Activated T-helper 9 cell treated with anti-CD3 and anti-CD28 coated beads, Interleukin-2, amount 50 U/mL, for 16 hours (primary cell): ENCODE results near the gene NKTR.
"Not testable (repeated sequence)": the region's sequence is repeated elsewhere in the genome, so short reads cannot be mapped to it uniquely, and the experiment has no call there.

ENCODE experiments used
- DNase-seq: peaks from one replicate; pipeline ENCODE4 v3.0.0-alpha.2; 2020; ENCODE audit warnings: low read depth

Gene NKTR

GRCh38 chr3:42597098-42597497, 3.4 kb upstream of the NKTR start:
- not testable (repeated sequence) for DNase-seq

- DNase-seq, result no peak
These were observed 631 bp downstream of the NKTR start for GRCh38 chr3:42600958-42601675.

- DNase-seq, result no peak
These were observed 1.6 kb downstream of the NKTR start for GRCh38 chr3:42601896-42602581.

- DNase-seq, result no peak
These were observed 2.5 kb downstream of the NKTR start for GRCh38 chr3:42602961-42603360.

GRCh38 chr3:42605546-42606173, 5.2 kb downstream of the NKTR start:
- no peak for DNase-seq

GRCh38 chr3:42608581-42608980, 8.1 kb downstream of the NKTR start:
- DNase-seq, result no peak

GRCh38 chr3:42610976-42611375, 10.5 kb downstream of the NKTR start:
- no peak for DNase-seq

GRCh38 chr3:42612217-42612616, 11.7 kb downstream of the NKTR start:
- no peak for DNase-seq

- no peak for DNase-seq
These were observed 12.4 kb downstream of the NKTR start for GRCh38 chr3:42612928-42613327.

- DNase-seq, result no peak
These were observed 13.0 kb downstream of the NKTR start for GRCh38 chr3:42613462-42613861.

GRCh38 chr3:42631620-42632019, 31.1 kb downstream of the NKTR start:
- no peak for DNase-seq

- DNase-seq, result no peak
These were observed 31.7 kb downstream of the NKTR start for GRCh38 chr3:42632146-42632545.

- no peak for DNase-seq
These were observed 33.1 kb downstream of the NKTR start for GRCh38 chr3:42633544-42633943.

- no peak for DNase-seq
These were observed 34.6 kb downstream of the NKTR start for GRCh38 chr3:42635111-42635510.

GRCh38 chr3:42637001-42637400, 36.5 kb downstream of the NKTR start:
- no peak for DNase-seq

- DNase-seq, result no peak
These were observed 37.9 kb downstream of the NKTR start for GRCh38 chr3:42638339-42638842.

- DNase-seq, result no peak
These were observed 38.7 kb downstream of the NKTR start for GRCh38 chr3:42639192-42639591.

- DNase-seq, result no peak
These were observed 39.6 kb downstream of the NKTR start for GRCh38 chr3:42640129-42640528.

- DNase-seq, result no peak
These were observed 40.4 kb downstream of the NKTR start for GRCh38 chr3:42640771-42641370.

GRCh38 chr3:42647821-42648459, 47.5 kb downstream of the NKTR start:
- no peak for DNase-seq

GRCh38 chr3:42649006-42649405, 48.5 kb downstream of the NKTR start:
- DNase-seq, result no peak

- no peak for DNase-seq
These were observed 49.3 kb downstream of the NKTR start for GRCh38 chr3:42649783-42650182.
